SK-N-SH (cell line): ENCODE measurements around the gene TM2D1. TPM values are rescaled to one million over a fixed set of nuclear protein-coding genes. Genes with fewer than 3 reads are reported as not detected.

Experiments
- CTCF ChIA-PET: fragments of 300-600, 350-600 bp; formaldehyde crosslinking; extraction: SDS; loops from one replicate; lab custom pipeline; 2021; lab: Yijun Ruan, JAX
- POLR2A ChIA-PET: fragments of 350-600 bp; sonication (Branson Sonifier 250); formaldehyde crosslinking; extraction: SDS; loops from one replicate; lab custom pipeline; 2020; ENCODE audit warnings: antibody characterized with exemption, inconsistent platforms; lab: Yijun Ruan, JAX
- DNase-seq: peaks from one replicate; pipeline ENCODE4 v3.0.0; 2012
- H2AFZ ChIP-seq: fragments of 200-600 bp; sonication (generic); 2 replicates; pipeline ENCODE4 v1.8.1; 2016; ENCODE audit warnings: antibody characterized with exemption, mild to moderate bottlenecking, low read depth
- H3F3A ChIP-seq: fragments of 200-600 bp; sonication (generic); replicated peaks from 2 replicates; pipeline ENCODE3; 2016; ENCODE audit warnings: antibody characterized with exemption, mild to moderate bottlenecking; ENCODE audit not compliant: insufficient read depth
- H3K27ac ChIP-seq, 2 experiments: fragments of 200-500 bp in 1 of 2; fragments of 200-600 bp in 1 of 2; sonication (Bioruptor generic) in 1 of 2; sonication (generic), shearing (Covaris generic) in 1 of 2; 2 replicates each; pipeline versions ENCODE4 v1.5.1 to v1.6.1; 2014 to 2016; ENCODE audit warnings: low read depth in 2 of 2, inconsistent platforms in 1 of 2, low read length in 1 of 2, mild to moderate bottlenecking in 1 of 2, mixed read lengths in 1 of 2
- H3K27me3 ChIP-seq: fragments of 200-600 bp; sonication (generic), shearing (Covaris generic); 2 replicates; pipeline ENCODE4 v1.6.1; 2016; ENCODE audit warnings: mixed run types; ENCODE audit not compliant: insufficient read depth
- H3K36me3 ChIP-seq, 2 experiments: fragments of 200-500 bp in 1 of 2; fragments of 200-600 bp in 1 of 2; sonication (Bioruptor generic) in 1 of 2; sonication (generic) in 1 of 2; replicated peaks in 1 of 2; 2 replicates each; pipeline versions ENCODE3 to v1.5.1; 2014 to 2016; ENCODE audit warnings: low read length in 1 of 2, mild to moderate bottlenecking in 1 of 2; ENCODE audit not compliant: insufficient read depth in 2 of 2, control insufficient read depth in 1 of 2
- H3K4me1 ChIP-seq, 2 experiments: fragments of 200-500 bp in 1 of 2; fragments of 200-600 bp in 1 of 2; sonication (Bioruptor generic) in 1 of 2; sonication (generic), shearing (Covaris generic) in 1 of 2; 2 replicates each; pipeline versions ENCODE4 v1.5.1 to v1.6.1; 2014 to 2016; ENCODE audit warnings: low read depth in 1 of 2, low read length in 1 of 2, mixed run types in 1 of 2; ENCODE audit not compliant: insufficient read depth in 2 of 2, control insufficient read depth in 1 of 2
- H3K4me2 ChIP-seq: fragments of 200-600 bp; sonication (generic), shearing (Covaris generic); 2 replicates; pipeline ENCODE4 v1.6.1; 2017; ENCODE audit warnings: mixed run types
- H3K4me3 ChIP-seq, 2 experiments: fragments of 200-500 bp in 1 of 2; fragments of 200-600 bp in 1 of 2; sonication (Bioruptor generic) in 1 of 2; sonication (generic), shearing (Covaris generic) in 1 of 2; 2 replicates each; pipeline versions ENCODE4 v1.5.1 to v1.8.1; 2014 to 2016; ENCODE audit warnings: low read depth in 2 of 2, inconsistent platforms in 1 of 2, low read length in 1 of 2, mild to moderate bottlenecking in 1 of 2, mixed read lengths in 1 of 2, moderate library complexity in 1 of 2
- H3K79me2 ChIP-seq: fragments of 200-600 bp; sonication (generic); 2 replicates; pipeline ENCODE4 v1.8.1; 2017; ENCODE audit warnings: mild to moderate bottlenecking; ENCODE audit not compliant: insufficient read depth
- H3K9ac ChIP-seq: fragments of 200-600 bp; sonication (generic); 2 replicates; pipeline ENCODE4 v1.6.1; 2017; ENCODE audit warnings: mixed run types
- H3K9me2 ChIP-seq: fragments of 200-600 bp; sonication (generic); 2 replicates; pipeline ENCODE4 v1.6.1; 2017; ENCODE audit warnings: mixed run types
- H3K9me3 ChIP-seq: fragments of 200-600 bp; sonication (generic); 2 replicates; pipeline ENCODE4 v1.6.1; 2017; ENCODE audit warnings: mixed run types, mild to moderate bottlenecking, moderate library complexity
- H4K20me1 ChIP-seq: fragments of 200-600 bp; sonication (generic); 2 replicates; pipeline ENCODE4 v1.6.1; 2017; ENCODE audit warnings: mild to moderate bottlenecking, mixed run types; ENCODE audit not compliant: insufficient read depth
- CTCF ChIP-seq: fragments of 200-600 bp; sonication (generic); IDR thresholded peaks from 2 replicates; pipeline ENCODE4 v1.6.1; 2017; ENCODE audit warnings: antibody characterized with exemption, mild to moderate bottlenecking, moderate library complexity
- EZH2phosphoT487 ChIP-seq: fragments of 200-600 bp; sonication (generic); IDR thresholded peaks from 2 replicates; pipeline ENCODE4 v1.6.1; 2017; ENCODE audit warnings: low read depth, mixed run types, mild to moderate bottlenecking, antibody characterized with exemption, moderate library complexity, borderline replicate concordance
- GABPA ChIP-seq: IDR thresholded peaks from 2 replicates; pipeline ENCODE4 v1.4.0; 2012; ENCODE audit warnings: low read depth, mild to moderate bottlenecking
- NFIC ChIP-seq: IDR thresholded peaks from 2 replicates; pipeline ENCODE4 v1.4.0; 2012; ENCODE audit warnings: borderline replicate concordance
- PBX3 ChIP-seq: IDR thresholded peaks from 2 replicates; pipeline ENCODE4; 2012
- REST ChIP-seq: IDR thresholded peaks from 2 replicates; pipeline ENCODE4 v1.6.1; 2012; ENCODE audit warnings: mild to moderate bottlenecking, low read depth, low read length, moderate library complexity
- RFX5 ChIP-seq: IDR thresholded peaks from 2 replicates; pipeline ENCODE4 v1.6.1; 2012; ENCODE audit warnings: mild to moderate bottlenecking, improper control_type of control experiment, low read length
- SMC3 ChIP-seq: IDR thresholded peaks from 2 replicates; pipeline ENCODE4 v1.6.1; 2012; ENCODE audit warnings: low read depth, low read length, improper control_type of control experiment
- TAF1 ChIP-seq: IDR thresholded peaks from 2 replicates; pipeline ENCODE4 v1.6.1; 2012; ENCODE audit warnings: low read depth, mild to moderate bottlenecking, low read length, moderate library complexity, borderline replicate concordance
- TEAD4 ChIP-seq: IDR thresholded peaks from 2 replicates; pipeline ENCODE4 v1.4.0; 2012; ENCODE audit warnings: mild to moderate bottlenecking, borderline replicate concordance; ENCODE audit not compliant: insufficient read depth
- USF1 ChIP-seq: IDR thresholded peaks from 2 replicates; pipeline ENCODE4 v1.4.0; 2012; ENCODE audit warnings: low read depth, borderline replicate concordance
- USF2 ChIP-seq: fragments of 150-350 bp; IDR thresholded peaks from 2 replicates; pipeline ENCODE4 v1.6.1; 2017; ENCODE audit warnings: antibody characterized with exemption, low read length, low read depth, borderline replicate concordance
- ZBTB33 ChIP-seq: IDR thresholded peaks from 2 replicates; pipeline ENCODE4 v1.4.0; 2012; ENCODE audit warnings: low read depth, borderline replicate concordance
- WGBS: methylation state at CpG from one replicate; pipeline ENCODE4 v1.1.6; 2017; ENCODE audit warnings: low lambda C conversion rate; 5-methylcytosine and 5-hydroxymethylcytosine counted together
- polyA plus RNA-seq, 3 experiments: library from polyadenylated mRNA; depleted of rRNA; stranded (reverse); fragments of >200 nt; gene quantifications; 2 replicates each; pipeline ENCODE4 v1.2.3, GENCODE V29; 2012

TM2D1 gene
- polyA plus RNA-seq, 1 of the 3 experiments (the other 2 are of a cell fraction): 58.6 TPM

- Histone ChIP-seq H3F3A (no peaks in the 10 kb centered on the region), H3K4me2 (no peak overlapping the region), H3K4me3 (no peak overlapping the region), H2AFZ (no peak overlapping the region), H3K9me3 (no peaks in the 10 kb centered on the region), H3K36me3 (no peaks in the 10 kb centered on the region), H3K4me1 (peaks cover 0 to 5% of the 10 kb centered on the region in 2 experiments; a peak in 1 of 4 replicates), H3K79me2 (no peaks in the 10 kb centered on the region), H3K27me3 (no peaks in the 10 kb centered on the region), H3K27ac (no peak overlapping the region), H3K9ac (no peak overlapping the region), H4K20me1 (no peaks in the 10 kb centered on the region), H3K9me2 (no peaks in the 10 kb centered on the region)
- no peak for DNase-seq
- POLR2A ChIA-PET: no interaction called here
- TF ChIP-seq ZBTB33 (no peak), REST (no peak), GABPA (no peak), USF2 (no peak), PBX3 (no peak), RFX5 (no peak), USF1 (no peak), TEAD4 (no peak), NFIC (no peak), EZH2phosphoT487 (no peak), CTCF (no peak), TAF1 (no peak), SMC3 (no peak)
- CTCF ChIA-PET: interaction anchor here (1.3 to 1.7 kb wide), 2 partner anchors 40 to 52 kb away, joined by 3 to 4 read pairs; no protein-coding TSS in a partner anchor
- WGBS: 87% methylated on average over 22 of the region's 22 CpGs
These were observed 84.1 kb downstream of the TM2D1 start for GRCh38 chr1:61640531-61641530.
